ENCODE data around the gene ANKRD61.

DNA sequence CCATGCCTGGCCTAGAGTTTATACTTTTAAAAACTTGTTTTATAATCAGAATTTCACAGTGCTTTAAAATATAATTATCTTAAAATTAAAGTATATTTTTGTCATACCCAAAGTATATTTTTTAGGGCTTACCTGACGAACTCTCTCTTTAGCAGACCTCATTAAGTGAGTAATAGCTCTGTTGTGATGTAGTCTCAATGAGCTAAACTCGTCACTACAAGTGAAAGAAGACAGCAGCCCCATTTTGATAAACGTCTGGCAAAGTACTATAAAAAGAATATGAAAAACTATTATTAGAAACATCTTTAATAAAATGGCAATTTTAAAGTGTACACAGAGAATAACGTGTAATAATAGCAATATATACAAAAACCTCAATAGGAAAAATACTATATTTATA lies 18.6 kb downstream of the ANKRD61 start:
- TF ChIP-seq CTCF (IDR thresholded peaks at IDR 0.05) = no peak
- no peak for TF ChIP-seq EZH2phosphoT487 (IDR thresholded peaks at IDR 0.05)
- no peak for TF ChIP-seq EZH2 (IDR thresholded peaks at IDR 0.05)
